Activated CD4-positive, alpha-beta T cell treated with anti-CD3 and anti-CD28 coated beads for 36 hours (primary cell): ENCODE results near the gene CHN1. TPM values are rescaled to one million over a fixed set of nuclear protein-coding genes. Genes with fewer than 3 reads are reported as not detected.

Experiments
- ATAC-seq: fragments of 200-7000 bp; cut with Tn5 transposase; one replicate; pipeline ENCODE4 v1.10.0; 2021; ENCODE audit warnings: mild to moderate bottlenecking, moderate library complexity
- CTCF ChIA-PET: fragments of 350-600 bp; sonication (Branson Sonifier 250); formaldehyde crosslinking; loops from one replicate; lab custom pipeline; 2021; ENCODE audit warnings: antibody characterized with exemption; lab: Charles Lee
- POLR2A ChIA-PET: fragments of 350-600 bp; sonication (Branson Sonifier 250); formaldehyde crosslinking; loops from one replicate; lab custom pipeline; 2021; ENCODE audit warnings: antibody characterized with exemption, inconsistent platforms; lab: Charles Lee
- DNase-seq: peaks from one replicate; pipeline ENCODE4 v3.0.0-alpha.2; 2020
- H3K27ac Mint-ChIP-seq: one replicate; pipeline ENCODE4 v1.8.0; 2021; ENCODE audit warnings: mixed read lengths
- H3K27me3 Mint-ChIP-seq: one replicate; pipeline ENCODE4 v1.8.0; 2021; ENCODE audit warnings: mixed read lengths
- H3K36me3 Mint-ChIP-seq: one replicate; pipeline ENCODE4 v1.8.0; 2021; ENCODE audit warnings: low read depth, mixed read lengths
- H3K4me1 Mint-ChIP-seq: one replicate; pipeline ENCODE4 v1.8.0; 2021; ENCODE audit warnings: mixed read lengths
- H3K4me3 Mint-ChIP-seq: one replicate; pipeline ENCODE4 v1.8.0; 2021; ENCODE audit warnings: mild to moderate bottlenecking, moderate library complexity, mixed read lengths
- H3K9me3 Mint-ChIP-seq: one replicate; pipeline ENCODE4 v1.8.0; 2021; ENCODE audit warnings: low read depth, mixed read lengths
- intact Hi-C, 2 experiments: fragments of 100-400 bp; cut with DNase I in 1 of 2; cut with micrococcal nuclease in 1 of 2; formaldehyde crosslinking; loops; one replicate each; pipeline versions ENCODE4 v1.14.2 to v1.15.1; 2022 to 2024; cut with DNase I, micrococcal nuclease
- total RNA-seq, 2 experiments: library from RNA; stranded (reverse); gene quantifications; one replicate each; pipeline ENCODE4 v1.2.3, GENCODE V29; 2021

Gene CHN1
- total RNA-seq, 2 experiments from 2014 or later = 3.8 TPM

DNA sequence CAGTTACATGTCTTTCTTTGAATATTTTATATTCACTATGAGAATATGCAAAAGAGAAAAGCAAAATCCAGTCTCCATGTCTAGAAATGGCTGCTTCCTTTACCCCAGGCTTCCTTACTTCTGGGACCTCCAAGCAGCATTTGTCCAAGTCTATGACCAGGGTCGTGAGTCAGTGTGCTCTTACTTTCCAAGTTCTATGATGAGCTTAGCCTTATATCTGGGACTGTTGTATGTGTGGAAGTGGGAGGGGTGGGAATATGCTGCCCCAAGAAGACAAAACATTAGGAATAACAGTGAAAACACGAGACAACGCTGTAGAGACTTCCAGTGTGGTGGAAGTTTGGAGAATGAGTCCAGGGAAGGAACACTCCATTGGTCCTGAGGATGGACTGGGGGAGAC, 219.7 kb downstream of the CHN1 start:
- Mint-ChIP-seq H3K4me3 (no peak overlapping the region), H3K4me1 (peaks cover 18% of the 10 kb centered on the region), H3K27me3 (no peaks in the 10 kb centered on the region), H3K9me3 (no peaks in the 10 kb centered on the region), H3K27ac (no peak overlapping the region), H3K36me3 (no peaks in the 10 kb centered on the region)
- CTCF ChIA-PET = interaction anchor here (0.7 kb wide), 1 partner anchor 14 kb away, joined by 5 read pairs; no protein-coding TSS in a partner anchor
- POLR2A ChIA-PET = no interaction called here
- ATAC-seq (no peak), DNase-seq (no peak)
- intact Hi-C loops = no loop called here

DNA sequence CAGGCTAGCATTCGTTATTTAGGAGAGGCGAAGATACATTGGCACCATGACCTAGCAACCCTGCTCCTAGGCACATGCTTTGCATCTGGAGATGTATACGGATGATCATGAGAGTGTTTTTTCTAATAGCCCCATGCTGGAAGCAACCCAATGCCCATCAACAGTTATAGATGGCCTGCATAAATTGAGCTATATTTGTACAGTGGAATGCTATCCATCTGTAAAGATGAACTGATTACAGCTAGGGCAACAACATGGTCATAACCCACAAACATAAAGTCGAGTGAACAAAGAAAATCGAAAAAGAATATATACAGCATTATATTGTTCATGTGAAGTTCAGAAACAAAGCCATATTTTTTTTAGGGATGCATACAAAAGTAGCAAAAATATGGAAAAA, 220.3 kb downstream of the CHN1 start:
- H3K27ac Mint-ChIP-seq = no peak overlapping the region
- H3K9me3 Mint-ChIP-seq = no peaks in the 10 kb centered on the region
- intact Hi-C loops = no loop called here
- no peaks in the 10 kb centered on the region for H3K27me3 Mint-ChIP-seq
- H3K4me1 Mint-ChIP-seq = peaks cover 23% of the 10 kb centered on the region
- ChIA-PET CTCF (interaction anchor here (0.6 kb wide), 1 partner anchor 59 kb away, joined by 3 read pairs; no protein-coding TSS in a partner anchor), POLR2A (interaction anchor here (0.6 kb wide), 1 partner anchor 32 kb away, joined by 3 read pairs; no protein-coding TSS in a partner anchor)
- H3K36me3 Mint-ChIP-seq = no peaks in the 10 kb centered on the region
- no peak for DNase-seq
- ATAC-seq = no peak
- H3K4me3 Mint-ChIP-seq = no peak overlapping the region

DNA sequence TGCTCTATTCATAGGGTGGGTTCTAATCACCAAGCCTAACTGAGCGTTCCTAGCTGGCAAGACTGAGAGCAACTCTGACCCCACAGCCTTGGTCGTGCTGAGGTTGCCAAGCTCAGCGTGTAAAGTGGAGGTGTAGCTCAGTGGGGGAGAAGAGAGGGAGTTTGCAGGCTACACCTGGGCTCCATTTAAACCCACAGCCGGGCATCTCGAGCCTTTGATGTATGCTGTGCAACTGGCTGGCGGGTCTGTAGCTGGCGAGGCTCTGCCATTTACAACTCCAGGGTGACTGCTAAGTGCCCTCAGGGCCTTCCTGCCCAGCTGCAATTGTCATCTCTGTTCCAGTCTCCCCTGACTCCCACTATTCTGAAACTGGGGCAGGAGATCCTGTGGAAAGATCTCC, 220.9 kb downstream of the CHN1 start:
- no peaks in the 10 kb centered on the region for H3K9me3 Mint-ChIP-seq
- CTCF ChIA-PET = interaction anchor here (0.6 kb wide), 1 partner anchor 60 kb away, joined by 3 read pairs; no protein-coding TSS in a partner anchor
- peaks cover 27% of the 10 kb centered on the region for H3K4me1 Mint-ChIP-seq
- no peak overlapping the region for H3K4me3 Mint-ChIP-seq
- POLR2A ChIA-PET = no interaction called here
- intact Hi-C loops = no loop called here
- no peaks in the 10 kb centered on the region for H3K27me3 Mint-ChIP-seq
- ATAC-seq = no peak
- DNase-seq = no peak
- H3K27ac Mint-ChIP-seq = no peak overlapping the region
- no peaks in the 10 kb centered on the region for H3K36me3 Mint-ChIP-seq

DNA sequence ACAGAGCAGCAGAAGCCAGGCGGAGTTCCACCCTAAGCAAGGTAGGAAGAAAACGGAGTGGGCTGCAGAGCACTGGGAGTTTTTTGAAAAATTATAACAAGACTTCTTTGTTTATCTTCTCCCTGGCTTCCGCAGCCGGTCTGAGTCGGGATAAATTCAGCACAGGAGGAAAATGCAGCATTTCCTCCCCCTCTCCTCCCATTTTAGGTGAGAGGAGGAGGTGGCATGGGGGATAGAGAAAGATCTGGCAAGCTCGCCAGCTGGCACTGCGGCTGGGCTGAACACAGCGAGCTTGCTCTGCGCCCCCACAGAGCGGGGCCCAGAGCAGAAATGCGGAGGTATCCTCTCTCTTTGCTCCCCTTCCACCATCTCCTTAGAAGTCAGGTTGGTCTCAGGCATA, 223.2 kb downstream of the CHN1 start:
- Mint-ChIP-seq H3K4me3 (no peak overlapping the region), H3K27me3 (no peaks in the 10 kb centered on the region), H3K9me3 (no peaks in the 10 kb centered on the region), H3K36me3 (no peaks in the 10 kb centered on the region), H3K4me1 (peaks cover 34% of the 10 kb centered on the region), H3K27ac (no peak overlapping the region)
- ChIA-PET CTCF (interaction anchor here (1.8 kb wide), 1 partner anchor 11 kb away, joined by 9 read pairs; no protein-coding TSS in a partner anchor), POLR2A (no interaction called here)
- DNase-seq (no peak), ATAC-seq (no peak)
- intact Hi-C loops = no loop called here

DNA sequence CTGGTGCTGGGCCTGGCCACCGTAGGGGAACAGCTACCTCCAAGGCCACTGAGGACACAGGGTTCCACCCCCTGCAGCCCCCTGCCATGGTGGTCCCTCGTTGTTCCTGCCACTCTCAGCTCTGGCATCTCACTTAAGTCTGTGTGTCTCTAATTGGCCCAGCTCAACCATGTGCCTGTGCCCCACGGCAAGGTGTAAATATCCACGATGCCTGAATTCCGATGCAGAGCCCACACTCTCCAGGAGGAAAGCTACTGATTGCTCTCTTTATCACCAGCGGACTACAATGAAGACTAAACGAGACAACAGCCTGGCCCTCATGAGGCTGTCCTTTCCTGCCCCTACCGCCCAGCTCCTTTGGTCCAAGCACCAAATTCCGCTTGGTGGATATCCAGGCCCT, 223.9 kb downstream of the CHN1 start:
- Mint-ChIP-seq H3K4me3 (no peak overlapping the region), H3K27ac (no peak overlapping the region), H3K36me3 (no peaks in the 10 kb centered on the region), H3K4me1 (peaks cover 38% of the 10 kb centered on the region), H3K27me3 (no peaks in the 10 kb centered on the region), H3K9me3 (no peaks in the 10 kb centered on the region)
- ChIA-PET CTCF (interaction anchor here (0.8 to 2.5 kb wide), 5 partner anchors 10 to 51 kb away, joined by 3 to 14 read pairs (median 5); no protein-coding TSS in a partner anchor), POLR2A (no interaction called here)
- ATAC-seq = no peak
- DNase-seq = no peak
- intact Hi-C loops = no loop called here

DNA sequence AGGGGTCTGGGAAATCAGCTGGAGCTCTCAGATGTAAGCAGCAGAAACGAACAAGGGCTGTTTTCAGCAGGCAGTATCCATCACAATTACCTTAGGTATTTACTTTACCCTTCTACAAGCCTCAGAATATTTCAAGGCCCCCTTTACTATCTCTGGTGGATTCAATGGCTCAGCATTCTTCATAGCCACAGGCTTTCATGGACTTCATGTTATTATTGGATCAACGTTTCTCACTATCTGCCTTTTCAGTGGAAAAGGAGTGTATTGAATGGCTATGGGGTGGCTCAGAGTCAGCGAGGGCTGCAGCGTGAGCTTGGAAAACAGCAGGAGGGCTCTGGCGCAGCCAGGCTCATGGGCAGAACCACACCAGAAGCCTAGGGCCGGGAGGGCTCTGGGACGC, 224.3 kb downstream of the CHN1 start:
- intact Hi-C loops = no loop called here
- Mint-ChIP-seq H3K4me1 (peaks cover 43% of the 10 kb centered on the region), H3K9me3 (no peaks in the 10 kb centered on the region), H3K36me3 (no peaks in the 10 kb centered on the region), H3K27ac (no peak overlapping the region), H3K27me3 (no peaks in the 10 kb centered on the region), H3K4me3 (no peak overlapping the region)
- DNase-seq (no peak), ATAC-seq (no peak)
- POLR2A ChIA-PET = no interaction called here
- CTCF ChIA-PET = interaction anchor here (0.8 to 2.5 kb wide), 5 partner anchors 10 to 51 kb away, joined by 3 to 14 read pairs (median 5); no protein-coding TSS in a partner anchor

DNA sequence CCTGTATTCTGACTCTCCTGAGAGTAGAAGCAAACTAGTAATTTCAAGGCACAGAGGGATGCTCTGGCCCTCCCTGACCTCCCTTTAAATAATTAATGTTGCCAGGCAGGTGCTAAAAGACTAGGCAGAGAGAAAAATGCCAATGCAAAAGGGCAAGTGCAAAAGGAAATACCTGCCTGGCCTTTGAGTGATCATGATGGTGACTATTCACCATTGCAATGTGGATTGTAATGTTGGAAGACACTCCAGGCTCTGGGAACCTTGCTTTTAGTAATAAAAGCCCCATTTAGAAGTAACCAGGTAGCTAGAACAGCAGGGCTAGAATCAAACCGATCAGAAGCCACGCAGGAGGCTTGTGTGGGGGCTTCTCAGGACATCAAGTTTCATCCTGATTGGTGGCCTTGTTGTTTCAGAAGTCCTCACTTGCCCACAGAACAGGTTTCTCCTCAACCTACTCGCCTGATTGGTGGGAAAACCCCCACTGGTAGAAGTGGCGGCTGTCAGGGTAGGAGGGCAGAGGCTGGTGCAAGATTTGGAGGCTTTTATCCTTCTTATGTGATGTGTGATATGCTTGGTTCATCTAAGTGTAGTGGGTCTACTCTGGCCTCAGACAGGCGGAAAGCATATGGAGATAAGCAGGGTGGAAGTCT, 224.9 kb downstream of the CHN1 start:
- no peaks in the 10 kb centered on the region for H3K27me3 Mint-ChIP-seq
- ChIA-PET POLR2A (no interaction called here), CTCF (interaction anchor here (1.0 to 2.5 kb wide), 4 partner anchors 31 to 260 kb away, joined by 3 to 14 read pairs (median 3); no protein-coding TSS in a partner anchor)
- H3K4me1 Mint-ChIP-seq = peaks cover 48% of the 10 kb centered on the region
- intact Hi-C loops = no loop called here
- H3K9me3 Mint-ChIP-seq = no peaks in the 10 kb centered on the region
- ATAC-seq = no peak
- no peaks in the 10 kb centered on the region for H3K36me3 Mint-ChIP-seq
- H3K27ac Mint-ChIP-seq = peak overlapping the region; percentile 10
- no peak overlapping the region for H3K4me3 Mint-ChIP-seq
- DNase-seq = no peak

DNA sequence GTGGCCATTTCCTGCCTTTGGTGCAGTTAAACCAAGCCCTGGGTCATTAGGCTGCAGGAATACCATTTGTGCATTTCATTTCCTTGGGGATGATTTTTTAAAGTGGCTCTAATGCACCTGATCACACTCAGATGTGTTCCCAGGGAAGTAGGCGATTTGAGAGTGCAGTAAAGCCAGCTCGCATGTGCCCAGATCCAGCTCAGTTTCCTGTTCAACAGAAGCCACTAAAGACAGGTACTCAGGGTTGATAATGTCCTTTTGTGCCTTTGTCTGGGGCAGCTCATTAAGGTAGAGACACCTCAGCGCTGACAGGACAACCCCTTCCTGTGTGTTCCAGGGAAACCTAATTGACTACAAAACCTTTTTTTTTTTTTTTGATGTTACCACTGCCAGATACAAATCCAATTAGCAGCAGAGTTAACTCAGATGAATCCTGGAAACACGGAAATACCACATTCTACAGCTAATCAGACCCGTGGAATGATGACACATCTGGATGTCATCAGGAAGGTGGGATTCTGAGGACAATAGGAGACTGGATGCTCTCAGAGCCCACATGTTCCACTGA, 225.7 kb downstream of the CHN1 start:
- POLR2A ChIA-PET = no interaction called here

DNA sequence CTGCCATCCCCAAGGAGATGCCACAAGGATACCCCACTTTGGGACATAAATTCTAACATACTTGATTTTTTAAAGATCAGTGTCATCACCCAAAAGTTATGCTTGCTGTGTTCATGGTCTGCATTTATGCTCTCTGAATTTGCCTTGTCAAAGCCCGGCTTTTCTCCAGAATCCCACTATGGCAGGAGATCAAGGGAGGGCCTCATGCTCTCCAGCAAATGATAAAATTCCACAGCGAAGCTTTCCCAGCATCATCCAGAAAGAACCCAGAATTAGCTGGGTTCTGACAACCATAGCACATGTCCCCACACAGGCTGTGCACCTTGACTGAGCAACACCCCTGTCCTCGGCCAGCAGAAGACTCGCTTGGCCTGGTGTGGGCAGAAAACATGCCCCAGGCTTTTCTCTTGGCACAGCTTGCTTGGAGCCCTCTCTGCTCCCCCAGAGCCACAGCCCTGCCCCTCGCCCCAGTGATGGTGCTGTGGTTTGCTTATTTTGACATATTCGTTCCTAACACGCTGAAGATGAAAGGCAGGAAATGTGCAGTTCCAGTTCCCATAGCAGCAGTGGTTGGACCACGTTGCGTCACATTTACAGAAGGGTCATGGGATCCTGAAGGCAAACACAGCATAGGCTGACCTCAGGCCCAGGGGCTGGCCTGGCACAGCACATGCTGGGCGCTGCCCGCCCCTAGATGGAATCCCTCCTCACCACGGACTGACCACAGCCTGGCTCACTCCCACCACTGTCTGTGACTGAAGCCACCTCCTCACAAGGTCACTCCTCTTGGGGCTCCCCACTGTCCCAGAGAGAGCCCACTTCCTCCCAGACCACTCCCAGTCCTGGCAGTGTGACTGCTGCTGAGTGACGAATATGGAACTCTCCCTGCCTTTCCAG, 226.8 kb downstream of the CHN1 start:
- Mint-ChIP-seq H3K36me3 (no peaks in the 10 kb centered on the region), H3K9me3 (no peaks in the 10 kb centered on the region), H3K4me3 (peak overlapping the region; percentile 13), H3K4me1 (peaks cover 48% of the 10 kb centered on the region), H3K27ac (peak overlapping the region; percentile 73), H3K27me3 (no peaks in the 10 kb centered on the region)
- intact Hi-C loops = loop anchor here (1.0 to 5.0 kb wide), 7 partner anchors 16 to 389 kb away; partner anchors contain the start of gene ATF2 (in 1 of the 2)
- DNase-seq (peak; percentile 86), ATAC-seq (peak; percentile 94)
- POLR2A ChIA-PET = interaction anchor here (0.6 kb wide), 1 partner anchor 159 kb away, joined by 3 read pairs; no protein-coding TSS in a partner anchor
- CTCF ChIA-PET = interaction anchor here (0.5 to 4.9 kb wide), 11 partner anchors 9 to 193 kb away, joined by 3 to 38 read pairs (median 4); partner anchors contain the start of gene CHRNA1

More for the DNA sequence above, 225.7 kb downstream of the CHN1 start:
- H3K27ac Mint-ChIP-seq = peak overlapping the region; percentile 73
- no peak for DNase-seq
- CTCF ChIA-PET = interaction anchor here (0.5 to 2.5 kb wide), 6 partner anchors 11 to 261 kb away, joined by 3 to 14 read pairs (median 4); no protein-coding TSS in a partner anchor
- H3K36me3 Mint-ChIP-seq = no peaks in the 10 kb centered on the region
- H3K4me3 Mint-ChIP-seq = no peak overlapping the region
- no peak for ATAC-seq
- H3K4me1 Mint-ChIP-seq = peaks cover 48% of the 10 kb centered on the region
- no peaks in the 10 kb centered on the region for H3K27me3 Mint-ChIP-seq
- intact Hi-C loops = loop anchor here (2.0 to 5.0 kb wide), 4 partner anchors 15 to 388 kb away; partner anchors contain the start of gene ATF2 (in 1 of the 2)
- no peaks in the 10 kb centered on the region for H3K9me3 Mint-ChIP-seq

DNA sequence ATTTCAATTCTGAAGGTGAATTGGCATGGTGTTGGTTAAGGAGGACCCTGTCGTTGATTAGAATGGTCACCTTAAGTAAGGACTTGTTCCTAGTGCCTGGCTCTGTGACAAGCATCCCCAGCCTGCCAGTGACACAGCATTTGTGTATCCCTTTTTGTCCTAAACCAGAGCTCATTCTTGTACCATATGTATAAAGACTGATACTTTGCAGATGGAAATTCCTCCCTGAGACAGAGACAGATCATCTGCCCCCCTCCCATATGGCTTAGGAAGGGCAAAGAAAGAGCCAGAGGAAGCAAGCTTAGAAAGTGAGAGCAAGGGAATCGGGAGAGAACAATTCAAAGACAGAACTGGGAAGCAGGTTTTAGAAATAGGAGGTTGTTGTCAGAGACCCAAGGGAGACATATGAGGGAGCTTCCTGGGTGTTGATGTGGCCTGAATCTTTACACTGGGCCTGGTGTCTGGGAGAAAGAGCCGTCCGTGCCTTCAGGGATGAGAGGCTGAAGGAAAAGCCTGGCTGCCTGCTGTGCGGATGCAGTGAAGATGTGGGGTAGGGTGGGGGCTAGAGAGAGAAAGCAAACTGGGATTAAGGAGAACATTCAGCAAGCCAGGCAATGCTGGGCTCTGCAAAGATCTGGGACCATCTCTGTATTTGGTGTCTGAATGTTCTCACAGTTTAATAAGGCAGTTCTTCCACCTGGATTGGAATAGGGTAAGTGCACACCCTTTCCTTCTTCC, 227.7 kb downstream of the CHN1 start:
- Mint-ChIP-seq H3K27ac (peak overlapping the region; percentile 73), H3K36me3 (no peaks in the 10 kb centered on the region), H3K4me3 (no peak overlapping the region), H3K4me1 (peaks cover 48% of the 10 kb centered on the region), H3K9me3 (no peaks in the 10 kb centered on the region), H3K27me3 (no peaks in the 10 kb centered on the region)
- intact Hi-C loops = loop anchor here (1.0 to 5.0 kb wide), 7 partner anchors 17 to 390 kb away; partner anchors contain the start of gene ATF2 (in 1 of the 2)
- POLR2A ChIA-PET = interaction anchor here (0.6 kb wide), 1 partner anchor 160 kb away, joined by 3 read pairs; no protein-coding TSS in a partner anchor
- CTCF ChIA-PET = interaction anchor here (0.5 to 4.9 kb wide), 9 partner anchors 8 to 193 kb away, joined by 3 to 38 read pairs (median 3); partner anchors contain the start of gene CHRNA1
- no peak for DNase-seq
- ATAC-seq = no peak
